HTERT RPE-1 (cell line): ENCODE measurements around the gene TRIM17.

ENCODE experiments used
- in situ Hi-C: fragments of 300-500 bp; cut with MboI; formaldehyde crosslinking; loops from 4 replicates; pipeline ENCODE4 v1.14.3; 2020; ENCODE audit warnings: low sequenced_read_pairs

TRIM17 gene, protein sequence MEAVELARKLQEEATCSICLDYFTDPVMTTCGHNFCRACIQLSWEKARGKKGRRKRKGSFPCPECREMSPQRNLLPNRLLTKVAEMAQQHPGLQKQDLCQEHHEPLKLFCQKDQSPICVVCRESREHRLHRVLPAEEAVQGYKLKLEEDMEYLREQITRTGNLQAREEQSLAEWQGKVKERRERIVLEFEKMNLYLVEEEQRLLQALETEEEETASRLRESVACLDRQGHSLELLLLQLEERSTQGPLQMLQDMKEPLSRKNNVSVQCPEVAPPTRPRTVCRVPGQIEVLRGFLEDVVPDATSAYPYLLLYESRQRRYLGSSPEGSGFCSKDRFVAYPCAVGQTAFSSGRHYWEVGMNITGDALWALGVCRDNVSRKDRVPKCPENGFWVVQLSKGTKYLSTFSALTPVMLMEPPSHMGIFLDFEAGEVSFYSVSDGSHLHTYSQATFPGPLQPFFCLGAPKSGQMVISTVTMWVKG

DNA sequence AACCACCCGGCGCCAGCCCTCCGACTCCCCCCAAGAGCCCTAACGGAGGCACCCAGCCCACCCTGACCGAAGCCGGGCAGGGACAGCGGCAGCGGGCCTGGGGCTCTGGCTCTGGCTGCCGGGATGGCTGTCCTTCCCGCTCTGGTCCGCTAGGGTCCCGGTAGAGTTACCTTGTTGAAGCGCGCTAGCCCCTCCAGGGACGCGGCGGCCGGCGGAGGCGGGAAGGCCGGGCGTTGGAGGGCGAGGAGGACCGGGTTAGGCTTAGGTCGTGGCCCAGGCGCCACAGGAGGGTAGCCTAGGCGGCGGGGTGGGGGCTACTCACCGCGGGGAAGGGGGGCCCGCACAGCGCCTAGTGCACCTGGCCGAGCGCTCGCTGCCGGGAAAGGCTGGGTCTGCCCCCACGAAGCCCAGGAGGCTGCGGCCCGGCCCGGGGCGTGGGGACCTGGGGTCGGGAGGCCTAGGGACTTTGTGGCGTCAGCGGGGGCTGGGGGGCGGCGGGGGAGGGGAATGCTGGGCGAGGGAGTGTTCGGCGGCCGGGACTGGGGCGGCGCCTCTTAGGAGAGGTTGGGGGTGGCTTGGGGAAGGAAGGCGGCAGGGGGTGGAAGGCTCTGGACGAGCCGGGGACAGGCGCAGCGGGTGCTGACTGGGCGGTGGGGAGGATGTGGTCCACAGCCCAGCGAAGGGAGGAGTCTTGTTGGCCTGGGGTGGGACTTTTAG is at the start of gene TRIM17:
Gene TRIM17 (minus strand): TSS at position 645 of the 717 bp plus-strand sequence. CDS start 1,789 bp downstream, outside the sequence.
- in situ Hi-C loops = no loop called here

DNA sequence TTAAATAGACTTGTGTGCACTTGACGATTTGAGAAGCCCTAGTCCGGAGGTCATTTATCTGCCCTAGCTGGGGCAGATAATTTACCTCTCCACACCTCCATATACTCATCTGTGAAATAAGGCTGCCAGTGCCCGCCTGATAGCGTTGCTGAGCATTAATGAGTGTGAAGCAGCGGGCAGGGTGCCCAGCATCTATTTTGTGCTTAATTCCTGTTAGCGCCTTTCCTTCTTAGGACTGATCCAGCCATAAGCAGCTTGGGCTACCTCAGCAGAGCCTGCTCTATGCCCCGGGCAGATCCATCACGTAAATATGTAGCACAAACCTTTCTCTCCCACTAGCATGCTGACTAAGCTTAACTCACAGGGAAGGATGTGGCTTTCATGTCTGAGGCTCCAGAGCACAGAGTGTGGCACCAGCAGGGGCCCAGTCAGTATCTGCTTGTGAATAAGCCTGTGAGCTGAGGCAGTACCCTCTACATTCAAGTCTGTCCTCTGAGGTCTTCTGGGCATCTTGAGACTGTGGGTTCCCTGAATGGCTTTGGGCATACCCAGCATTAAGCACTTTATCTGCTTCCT is 49.0 kb upstream of the TRIM17 start:
- in situ Hi-C loops = no loop called here

DNA sequence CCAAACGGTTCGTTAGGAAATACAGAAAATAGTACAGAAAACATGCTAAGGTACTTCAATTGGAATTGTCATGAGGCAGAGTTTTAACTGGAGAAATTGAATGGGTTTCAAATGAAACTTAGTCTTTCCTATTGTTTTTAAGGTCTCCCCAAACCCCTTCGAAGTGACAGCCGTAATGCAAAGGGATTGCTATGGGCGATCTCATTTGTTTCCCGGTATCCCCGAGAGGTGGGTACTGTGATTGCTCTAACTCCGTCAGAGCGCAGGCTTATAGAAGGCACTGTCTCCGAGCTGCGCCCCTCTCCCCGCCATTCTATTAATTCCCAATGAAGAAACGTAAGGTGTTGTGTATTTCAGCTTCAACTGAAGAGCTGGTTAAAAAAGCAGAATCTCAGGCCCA is 48.5 kb upstream of the TRIM17 start:
- in situ Hi-C loops = no loop called here

- in situ Hi-C loops = no loop called here
These were observed 47.9 kb upstream of the TRIM17 start for GRCh38 chr1:228464487-228464983.

GRCh38 chr1:228463559-228464455 is 47.1 kb upstream of the TRIM17 start:
- in situ Hi-C loops = no loop called here

DNA sequence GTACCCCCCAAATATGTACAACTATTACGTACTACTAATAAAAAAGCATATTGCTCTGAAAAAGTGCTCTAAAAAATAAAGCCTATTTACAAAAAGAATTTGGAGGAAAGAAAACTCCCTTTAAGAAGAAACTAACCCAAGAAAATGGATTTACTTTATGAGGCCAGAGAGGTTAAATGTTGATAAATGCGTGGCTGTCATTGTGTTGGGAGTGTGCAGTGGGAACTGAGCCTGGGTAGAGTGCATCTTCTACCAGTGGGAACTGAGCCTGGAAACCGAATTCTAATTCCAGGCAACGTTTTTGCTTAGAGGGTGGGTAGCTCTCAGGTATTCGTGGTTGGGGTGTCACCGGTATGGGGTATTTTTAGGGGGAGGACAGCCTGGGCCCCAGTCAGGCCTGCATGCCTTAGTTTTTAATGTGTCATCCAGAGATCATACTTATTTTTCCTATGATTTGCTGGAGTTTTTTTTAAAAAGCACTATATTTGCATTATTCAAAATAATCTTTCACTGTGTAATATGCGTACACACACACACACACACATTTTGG is 46.4 kb upstream of the TRIM17 start:
- in situ Hi-C loops = no loop called here

- in situ Hi-C loops = no loop called here
These were observed 45.9 kb upstream of the TRIM17 start for GRCh38 chr1:228462560-228462959.

DNA sequence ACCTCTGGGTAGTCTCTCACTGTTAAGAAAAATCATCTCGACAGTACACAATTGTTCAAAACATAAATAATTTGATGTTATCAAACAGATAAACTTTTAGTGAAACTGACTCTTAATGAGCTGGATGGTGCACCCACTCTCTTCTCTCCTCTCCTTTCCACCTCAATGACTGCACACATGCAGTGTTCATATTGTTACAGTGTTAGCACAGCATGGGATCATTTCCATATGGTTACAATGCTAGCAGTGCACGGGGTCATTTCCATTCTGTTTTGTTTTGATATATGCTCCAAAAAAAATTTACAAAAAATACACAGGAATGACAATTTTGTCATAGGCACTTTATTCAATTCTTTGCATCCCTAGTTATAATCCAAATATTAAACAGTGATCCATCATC is 44.2 kb upstream of the TRIM17 start:
- in situ Hi-C loops = no loop called here

DNA sequence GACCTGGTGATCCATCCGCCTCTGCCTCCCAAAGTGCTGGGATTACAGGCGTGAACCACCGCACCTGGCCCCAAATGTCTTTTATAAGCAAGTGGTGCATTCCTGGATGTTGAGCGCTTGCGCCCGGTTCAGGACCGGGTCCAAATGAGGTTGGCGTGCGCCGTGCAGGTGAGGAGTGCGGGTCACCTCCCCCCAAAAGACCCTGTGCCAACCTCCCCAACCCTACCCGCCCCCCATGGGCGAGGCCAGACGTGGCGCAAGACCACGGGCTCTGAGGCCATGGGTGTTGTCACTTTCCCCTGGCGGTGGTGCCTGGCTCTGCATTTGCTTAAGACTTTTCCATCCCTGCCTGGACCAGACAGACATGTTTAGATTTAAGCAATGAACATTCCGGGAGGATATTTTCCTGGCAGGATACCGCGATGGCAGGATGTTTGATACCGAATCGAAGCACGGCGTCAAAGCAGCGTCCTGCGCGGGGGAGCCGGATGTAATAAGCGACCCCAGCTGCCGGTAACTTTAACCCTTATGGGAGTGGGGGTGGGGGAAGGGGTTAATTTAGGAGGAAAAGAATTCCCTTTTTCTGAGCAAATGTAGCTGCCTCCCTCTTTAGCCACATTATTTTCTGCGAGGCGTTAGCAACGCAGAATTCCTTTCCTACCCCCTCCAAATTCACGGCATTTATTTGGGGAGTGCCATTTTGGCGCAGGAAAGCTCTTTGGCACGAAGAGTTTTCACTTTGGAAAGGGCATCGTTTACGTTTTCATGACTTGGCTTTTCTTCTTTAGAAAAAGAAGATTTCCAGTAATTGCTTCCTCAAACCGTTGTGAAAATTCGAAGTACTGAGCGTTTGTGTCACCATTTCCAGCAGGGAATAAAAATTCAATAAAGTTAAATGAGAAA is 42.7 kb upstream of the TRIM17 start:
- in situ Hi-C loops = no loop called here

DNA sequence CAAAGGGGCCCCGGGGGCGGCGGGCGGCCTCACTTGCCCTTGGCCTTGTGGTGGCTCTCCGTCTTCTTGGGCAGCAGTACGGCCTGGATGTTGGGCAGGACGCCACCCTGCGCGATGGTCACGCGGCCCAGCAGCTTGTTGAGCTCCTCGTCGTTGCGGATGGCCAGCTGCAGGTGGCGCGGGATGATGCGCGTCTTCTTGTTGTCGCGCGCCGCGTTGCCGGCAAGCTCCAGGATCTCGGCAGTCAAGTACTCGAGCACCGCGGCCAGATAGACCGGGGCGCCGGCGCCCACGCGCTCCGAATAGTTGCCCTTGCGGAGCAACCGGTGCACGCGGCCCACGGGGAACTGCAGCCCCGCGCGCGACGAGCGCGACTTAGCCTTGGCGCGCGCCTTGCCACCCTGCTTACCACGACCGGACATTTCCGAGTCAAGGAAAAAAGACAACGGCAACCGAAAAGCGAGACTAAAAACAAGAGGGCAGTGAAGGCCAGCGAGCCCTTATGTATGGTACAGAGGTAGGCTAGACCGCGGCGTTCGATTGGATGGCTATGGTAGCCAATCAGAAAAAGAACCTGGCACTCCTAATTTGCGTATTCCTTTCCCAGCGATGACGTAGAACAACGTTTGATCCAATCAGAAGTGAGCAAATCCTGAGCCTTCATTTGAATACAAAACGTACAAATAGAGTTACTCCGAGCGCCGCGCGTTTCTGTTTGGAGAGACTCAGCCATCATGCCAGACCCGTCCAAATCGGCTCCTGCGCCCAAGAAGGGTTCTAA is 40.9 kb upstream of the TRIM17 start:
- in situ Hi-C loops = no loop called here

DNA sequence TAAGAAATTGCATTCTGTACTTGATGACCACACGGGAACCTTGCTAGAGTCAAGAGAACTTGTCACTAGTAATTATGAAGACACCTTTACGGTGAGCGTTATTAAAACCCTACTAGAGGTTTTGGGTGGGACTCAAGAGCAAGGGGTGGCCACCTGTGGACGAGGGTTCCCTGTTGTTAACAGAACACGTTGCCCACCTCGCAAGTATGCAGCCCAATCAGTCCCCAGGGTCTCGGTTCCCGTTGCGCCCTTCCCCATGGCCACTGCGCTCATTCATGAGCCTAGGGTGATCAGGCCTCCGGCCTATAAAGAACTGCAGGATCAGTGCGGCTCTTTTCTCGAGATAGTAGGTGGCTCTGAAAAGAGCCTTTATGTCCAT is 40.3 kb upstream of the TRIM17 start:
- in situ Hi-C loops = no loop called here

DNA sequence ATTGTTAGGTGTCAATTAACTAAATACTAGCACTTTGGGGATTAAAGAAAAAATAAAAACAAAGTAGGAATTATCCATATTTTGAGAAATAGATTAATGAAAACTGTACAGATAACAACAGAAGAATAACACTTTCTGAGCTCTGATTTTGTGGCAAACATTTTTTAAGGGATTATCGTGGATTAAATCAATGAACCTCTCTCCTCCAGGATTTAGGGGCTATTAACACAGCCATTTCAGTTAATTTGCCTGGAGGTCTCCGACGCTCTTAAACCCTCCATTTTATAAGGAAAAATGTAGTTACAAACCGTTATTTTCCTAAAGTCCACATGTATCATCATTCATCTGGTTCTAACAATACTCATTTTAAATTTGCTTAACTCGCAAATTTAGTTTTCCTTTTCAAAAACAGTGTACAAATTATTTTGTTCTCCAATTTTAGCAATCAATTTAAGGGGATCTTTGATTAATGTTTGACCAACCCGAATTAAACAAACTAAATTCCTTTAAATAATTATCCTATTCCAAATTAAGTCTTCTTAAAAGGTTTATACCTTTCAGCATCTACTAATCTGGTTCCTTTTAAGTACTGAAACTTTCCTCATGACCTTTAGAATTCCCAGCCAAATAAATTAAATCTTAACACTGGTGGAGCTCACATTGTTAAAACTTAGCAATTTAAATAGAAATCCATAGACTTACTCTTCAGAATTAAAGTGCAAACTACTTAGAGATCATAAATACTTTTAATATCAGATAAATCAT is 39.8 kb upstream of the TRIM17 start:
- in situ Hi-C loops = no loop called here

DNA sequence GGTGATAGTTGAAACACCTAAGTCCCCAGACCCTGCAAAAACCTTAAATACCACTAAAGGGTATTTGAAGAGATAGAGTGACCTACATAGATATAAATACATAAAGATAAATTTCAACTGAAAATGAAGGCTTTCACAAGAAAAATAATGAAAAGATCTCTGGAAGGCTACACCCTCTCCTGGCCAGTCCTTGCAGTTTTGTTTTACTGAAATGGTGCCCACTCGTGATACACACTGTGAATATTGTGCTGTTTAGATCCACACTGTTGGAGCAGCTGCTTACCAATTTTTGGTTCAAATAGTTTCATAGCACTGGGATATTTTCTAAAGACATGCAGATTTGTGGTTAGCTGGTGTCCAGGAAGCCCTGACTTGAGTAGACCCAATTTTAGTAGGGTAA is 39.1 kb upstream of the TRIM17 start:
- in situ Hi-C loops = no loop called here

- in situ Hi-C loops = no loop called here
These were observed 37.6 kb upstream of the TRIM17 start for GRCh38 chr1:228454238-228454637.

- in situ Hi-C loops = no loop called here
These were observed 37.0 kb upstream of the TRIM17 start for GRCh38 chr1:228453614-228454013.

DNA sequence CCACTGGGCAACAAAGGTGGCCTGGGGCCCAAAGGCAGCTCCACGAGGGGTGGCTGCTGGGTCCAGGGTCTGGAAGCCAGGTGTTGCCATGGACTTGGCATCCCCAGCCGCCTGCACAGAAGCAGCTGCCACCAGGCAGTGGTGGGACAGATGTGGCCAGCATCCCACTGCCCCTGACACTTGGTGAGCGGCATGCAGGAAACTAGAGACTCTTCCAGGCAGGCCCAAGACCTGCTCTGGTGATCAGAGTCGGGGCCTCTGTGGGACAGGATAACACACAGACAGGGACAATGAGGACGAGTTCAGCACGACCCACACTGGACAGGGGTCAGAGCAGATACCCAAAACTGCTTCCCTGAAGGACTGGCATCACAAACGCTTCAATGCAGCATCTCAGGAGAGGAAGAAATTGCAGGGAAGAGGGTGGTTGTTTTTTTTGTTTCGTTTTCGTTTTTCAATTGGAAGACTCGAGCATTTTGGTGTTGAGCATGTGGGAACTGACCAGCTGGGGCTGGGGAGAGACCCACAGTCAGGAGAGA is 36.4 kb upstream of the TRIM17 start:
- in situ Hi-C loops = no loop called here

DNA sequence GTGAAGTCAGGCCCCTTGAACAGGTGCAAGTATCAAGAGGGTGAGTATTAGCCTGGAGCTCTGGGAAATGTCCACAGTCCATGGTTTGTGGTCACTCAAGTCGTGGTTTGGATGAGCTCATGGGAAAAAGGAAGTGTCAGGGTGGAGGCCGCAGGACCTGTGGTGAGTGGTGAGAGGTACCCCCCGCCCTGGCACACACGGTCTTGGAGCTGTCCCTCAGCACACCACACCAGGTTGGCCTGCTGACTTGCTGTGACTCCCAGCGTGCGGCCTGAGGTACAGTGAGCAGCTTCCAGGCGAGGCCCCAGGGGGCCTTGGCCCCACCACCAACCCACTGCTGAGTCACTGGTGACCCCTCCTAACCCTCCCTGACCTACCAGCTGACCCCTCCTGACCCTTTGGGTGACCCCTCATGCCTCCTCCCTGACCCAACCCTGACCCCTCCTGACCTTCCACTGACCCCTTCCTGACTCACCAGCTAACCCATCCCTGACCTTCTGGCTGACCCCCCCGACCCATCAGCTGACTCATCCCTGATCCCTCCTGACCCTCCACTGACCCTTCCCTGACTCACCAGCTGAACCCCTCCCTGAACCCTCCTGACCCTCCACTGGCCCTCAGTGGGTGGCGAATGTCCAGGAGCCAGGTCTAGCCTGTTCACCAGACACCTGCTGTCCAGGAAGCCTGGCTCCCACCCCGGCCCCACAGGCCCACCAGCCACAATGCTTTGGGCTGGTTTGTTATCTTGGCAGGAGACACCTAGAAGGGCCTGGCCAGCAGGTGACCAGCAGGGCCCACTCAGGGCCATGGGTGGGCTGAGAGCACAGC is 35.7 kb upstream of the TRIM17 start:
- in situ Hi-C loops = no loop called here
